GM18519 (cell line): ENCODE measurements around the gene SNRPD1.
"Not testable (repeated sequence)": the region's sequence is repeated elsewhere in the genome, so short reads cannot be mapped to it uniquely, and the experiment has no call there.

Experiments used
- ATAC-seq: cut with Tn5 transposase; IDR thresholded peaks from one replicate; pipeline ENCODE4 v1.9.1; 2021; ENCODE audit warnings: mild to moderate bottlenecking, moderate library complexity; ENCODE audit not compliant: unreplicated experiment, low FRiP score

SNRPD1 gene

GRCh38 chr18:21634588-21635199, 22.6 kb downstream of the SNRPD1 start:
- no peak for ATAC-seq

GRCh38 chr18:21636769-21637168, 24.7 kb downstream of the SNRPD1 start:
- ATAC-seq, result no peak

GRCh38 chr18:21638822-21639221, 26.7 kb downstream of the SNRPD1 start:
- ATAC-seq, result no peak

- ATAC-seq, result not testable (repeated sequence)
Measured at GRCh38 chr18:21640375-21640774, 28.3 kb downstream of the SNRPD1 start.

GRCh38 chr18:21650311-21650710, 38.2 kb downstream of the SNRPD1 start:
- ATAC-seq, result no peak

- no peak for ATAC-seq
Measured at GRCh38 chr18:21652073-21652472, 40.0 kb downstream of the SNRPD1 start.

GRCh38 chr18:21653361-21653760, 41.2 kb downstream of the SNRPD1 start:
- no peak for ATAC-seq

GRCh38 chr18:21656402-21656801, 44.3 kb downstream of the SNRPD1 start:
- ATAC-seq, result no peak

GRCh38 chr18:21660078-21660477, 48.0 kb downstream of the SNRPD1 start:
- ATAC-seq, result peak; percentile 56

- no peak for ATAC-seq
Measured at GRCh38 chr18:21662581-21662980, 50.5 kb downstream of the SNRPD1 start.

- no peak for ATAC-seq
Measured at GRCh38 chr18:21663578-21663977, 51.5 kb downstream of the SNRPD1 start.

GRCh38 chr18:21664069-21664468, 52.0 kb downstream of the SNRPD1 start:
- no peak for ATAC-seq

- ATAC-seq, result no peak
Measured at GRCh38 chr18:21669736-21670285, 57.7 kb downstream of the SNRPD1 start.

GRCh38 chr18:21672521-21673267, 60.6 kb downstream of the SNRPD1 start:
- no peak for ATAC-seq

GRCh38 chr18:21675354-21675753, 63.2 kb downstream of the SNRPD1 start:
- ATAC-seq, result not testable (repeated sequence)

GRCh38 chr18:21678859-21679258, 66.7 kb downstream of the SNRPD1 start:
- no peak for ATAC-seq

- no peak for ATAC-seq
Measured at GRCh38 chr18:21680161-21680560, 68.0 kb downstream of the SNRPD1 start.

GRCh38 chr18:21682371-21683051, 70.4 kb downstream of the SNRPD1 start:
- ATAC-seq, result peak; percentile 43
